T-helper 2 cell treated with Interferon-gamma antibody and Interleukin-4, amounts not matched to agents 5 μg/mL and 100 μg/mL, for 36 hours (primary cell): ENCODE data around the gene SYTL1.
A peak's percentile ranks its signal among the peaks of the same experiment; 100 is the strongest.

Source experiments
- DNase-seq: peaks from one replicate; pipeline ENCODE4 v3.0.0; 2021; ENCODE audit warnings: low spot score
- H3K27ac Mint-ChIP-seq: one replicate; pipeline ENCODE4 v1.8.0; 2021; ENCODE audit warnings: mild to moderate bottlenecking, mixed read lengths
- H3K27me3 Mint-ChIP-seq: one replicate; pipeline ENCODE4 v1.8.0; 2021; ENCODE audit warnings: low read depth, mixed read lengths
- H3K36me3 Mint-ChIP-seq: one replicate; pipeline ENCODE4 v1.8.0; 2021; ENCODE audit warnings: low read depth, mixed read lengths
- H3K4me1 Mint-ChIP-seq: one replicate; pipeline ENCODE4 v1.8.0; 2021; ENCODE audit warnings: low read depth, mixed read lengths
- H3K4me3 Mint-ChIP-seq: one replicate; pipeline ENCODE4 v1.8.0; 2022; ENCODE audit warnings: mild to moderate bottlenecking, moderate library complexity, mixed read lengths
- H3K9me3 Mint-ChIP-seq: one replicate; pipeline ENCODE4 v1.8.0; 2021; ENCODE audit warnings: mixed read lengths

SYTL1 gene

DNA sequence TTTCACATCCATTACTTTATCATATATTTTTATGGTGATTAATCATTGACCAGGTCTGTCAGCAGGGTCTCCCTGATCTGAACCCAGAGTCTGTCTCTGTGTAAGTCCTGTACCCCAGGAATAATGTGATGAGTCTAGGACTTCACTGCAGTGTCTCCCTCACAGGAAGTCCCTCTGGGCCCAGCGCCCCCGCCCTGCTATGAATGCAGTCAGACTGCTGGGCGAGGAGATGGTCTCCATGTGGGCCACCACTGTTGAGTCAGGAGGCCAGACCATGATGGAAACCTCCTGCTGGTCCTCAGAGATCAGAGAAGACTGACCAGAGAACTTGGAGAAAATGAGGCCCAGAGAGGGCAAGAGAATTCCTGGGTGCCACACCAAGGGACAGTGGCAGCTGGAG is 10.4 kb upstream of the SYTL1 start:
- no peak for DNase-seq
- no peaks in the 10 kb centered on the region for H3K27me3 Mint-ChIP-seq
- no peak overlapping the region for H3K4me3 Mint-ChIP-seq
- peaks cover 34% of the 10 kb centered on the region for H3K36me3 Mint-ChIP-seq
- no peaks in the 10 kb centered on the region for H3K9me3 Mint-ChIP-seq
- peaks cover 8% of the 10 kb centered on the region for H3K4me1 Mint-ChIP-seq
- H3K27ac Mint-ChIP-seq: no peak overlapping the region

GRCh38 chr1:27331922-27332321 is 9.9 kb upstream of the SYTL1 start:
- peak overlapping the region; percentile 53 for H3K27ac Mint-ChIP-seq
- no peak for DNase-seq
- H3K4me1 Mint-ChIP-seq: peaks cover 6% of the 10 kb centered on the region
- H3K36me3 Mint-ChIP-seq: peaks cover 38% of the 10 kb centered on the region
- no peaks in the 10 kb centered on the region for H3K9me3 Mint-ChIP-seq
- no peak overlapping the region for H3K4me3 Mint-ChIP-seq
- H3K27me3 Mint-ChIP-seq: no peaks in the 10 kb centered on the region

GRCh38 chr1:27332536-27333281 is 9.1 kb upstream of the SYTL1 start:
- Mint-ChIP-seq H3K4me3 (no peak overlapping the region), H3K9me3 (no peaks in the 10 kb centered on the region), H3K4me1 (peaks cover 4% of the 10 kb centered on the region), H3K27ac (peak overlapping the region; percentile 26), H3K36me3 (peaks cover 38% of the 10 kb centered on the region), H3K27me3 (no peaks in the 10 kb centered on the region)
- DNase-seq: peak; percentile 23

DNA sequence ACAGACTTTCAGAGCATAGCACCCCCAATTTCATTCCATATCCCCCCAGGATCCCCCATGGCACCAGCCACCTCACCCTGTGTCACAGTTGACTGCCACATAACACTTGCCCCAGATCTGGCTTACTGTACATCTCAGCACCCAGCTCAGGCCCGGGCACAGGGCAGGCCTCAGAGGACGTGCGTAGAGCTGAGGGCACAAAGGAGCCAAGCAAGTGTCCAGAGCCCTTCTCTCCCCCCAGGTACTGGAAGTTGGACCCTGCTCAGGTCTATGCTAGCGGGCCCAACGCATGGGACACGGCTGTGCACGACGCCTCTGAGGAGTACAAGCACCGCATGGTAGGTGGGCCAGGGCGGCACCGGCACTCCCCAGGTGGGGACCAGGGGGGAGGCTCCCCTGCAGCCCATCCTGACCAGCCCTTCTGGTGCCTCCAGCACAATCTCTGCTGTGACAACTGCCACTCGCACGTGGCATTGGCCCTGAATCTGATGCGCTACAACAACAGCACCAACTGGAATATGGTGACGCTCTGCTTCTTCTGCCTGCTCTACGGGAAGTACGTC is 8.0 kb upstream of the SYTL1 start:
- H3K27ac Mint-ChIP-seq: no peak overlapping the region
- DNase-seq: no peak
- H3K36me3 Mint-ChIP-seq: peaks cover 39% of the 10 kb centered on the region

DNA sequence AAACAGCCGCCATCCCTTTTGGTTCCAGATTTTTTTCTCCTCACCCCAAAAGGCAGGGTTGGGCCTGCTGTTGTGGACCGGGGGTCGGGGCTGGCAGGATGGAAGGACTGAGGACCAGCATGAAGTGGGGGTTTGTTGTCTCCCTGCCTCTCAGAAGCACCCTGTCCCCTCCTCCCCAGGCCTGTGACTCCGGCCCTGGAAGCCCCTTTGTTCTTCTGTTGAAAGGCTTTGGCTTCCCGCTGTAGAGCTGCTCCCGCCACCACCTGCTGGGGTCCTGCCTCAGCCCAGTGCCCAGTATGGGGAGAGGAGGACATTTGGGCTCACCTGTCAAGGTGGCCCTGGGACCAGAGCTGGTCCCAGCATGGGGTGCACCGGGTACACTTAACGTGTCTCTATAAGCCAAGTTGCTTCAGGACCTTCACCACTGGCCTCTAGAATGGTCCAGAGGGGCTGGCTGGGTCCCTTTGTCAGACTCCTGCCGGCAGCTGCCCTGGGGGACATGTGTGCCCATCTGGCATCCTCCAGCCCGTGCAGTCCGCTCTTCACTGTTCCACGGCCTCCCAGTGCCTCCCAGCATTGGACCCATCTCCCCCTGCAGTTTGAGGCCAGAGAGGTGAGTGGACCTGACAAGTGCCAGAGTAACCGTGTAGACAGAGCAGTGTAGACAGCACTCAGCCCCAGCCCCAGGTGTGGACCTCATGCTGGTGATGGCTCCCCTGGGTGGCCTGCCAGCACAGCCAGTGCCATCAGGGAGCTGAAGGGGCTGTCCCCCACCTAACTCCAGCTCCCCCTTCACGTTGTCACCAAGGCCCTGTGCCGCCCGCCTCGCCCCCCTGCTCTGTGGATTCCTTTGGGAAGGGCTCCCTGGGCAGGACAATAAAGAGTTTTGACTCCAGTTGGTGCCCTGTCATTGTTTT is 6.1 kb upstream of the SYTL1 start:
- Mint-ChIP-seq H3K27me3 (no peaks in the 10 kb centered on the region), H3K4me3 (no peak overlapping the region), H3K36me3 (peaks cover 31% of the 10 kb centered on the region), H3K9me3 (no peaks in the 10 kb centered on the region), H3K4me1 (peaks cover 13% of the 10 kb centered on the region), H3K27ac (no peak overlapping the region)
- no peak for DNase-seq

More for the DNA sequence above, 8.0 kb upstream of the SYTL1 start:
- Mint-ChIP-seq H3K4me3 (no peak overlapping the region), H3K4me1 (peaks cover 4% of the 10 kb centered on the region), H3K9me3 (no peaks in the 10 kb centered on the region), H3K27me3 (no peaks in the 10 kb centered on the region)

DNA sequence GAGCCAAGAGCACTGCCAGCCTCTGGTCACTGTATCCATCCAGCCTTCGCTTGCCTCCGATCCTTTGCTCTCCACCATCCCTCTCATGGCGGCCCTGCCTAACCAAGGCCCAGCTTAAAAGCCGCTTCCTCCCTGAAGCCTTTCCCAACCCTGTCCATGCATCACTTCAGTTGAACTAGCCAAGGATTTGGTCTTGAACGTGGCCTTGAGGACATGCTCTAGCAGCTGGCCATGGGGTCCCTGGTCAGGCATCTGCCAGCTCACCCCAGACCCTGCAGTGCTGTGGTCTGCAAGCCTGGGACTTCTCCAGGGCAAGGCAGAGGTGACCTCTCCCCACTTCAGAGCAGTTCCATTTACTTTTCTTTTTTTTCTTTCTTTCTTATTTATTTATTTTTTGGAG is 5.1 kb upstream of the SYTL1 start:
- Mint-ChIP-seq H3K9me3 (no peaks in the 10 kb centered on the region), H3K27me3 (no peaks in the 10 kb centered on the region), H3K36me3 (peaks cover 31% of the 10 kb centered on the region), H3K4me3 (no peak overlapping the region), H3K27ac (no peak overlapping the region), H3K4me1 (peaks cover 19% of the 10 kb centered on the region)
- DNase-seq: no peak

DNA sequence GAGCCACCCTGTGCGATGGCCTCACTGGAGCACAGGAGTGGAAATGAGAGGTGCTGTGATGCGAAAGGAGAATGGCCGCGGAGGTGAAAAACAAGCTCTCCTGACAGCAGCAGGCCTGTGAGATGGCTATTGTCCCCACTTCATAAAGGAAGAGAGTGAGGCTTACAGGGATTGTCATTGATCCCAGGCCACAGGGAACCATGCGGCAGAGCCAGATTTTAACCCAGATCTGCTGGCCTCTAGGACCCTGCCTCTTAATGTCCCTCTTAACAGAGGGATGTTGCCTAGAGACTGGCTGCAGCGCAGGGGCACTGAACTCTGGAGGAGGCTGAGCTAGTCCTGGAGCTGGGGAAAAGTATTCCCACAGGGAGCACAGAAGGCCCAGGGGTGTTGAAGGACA is 3.1 kb upstream of the SYTL1 start:
- peaks cover 24% of the 10 kb centered on the region for H3K36me3 Mint-ChIP-seq
- peak overlapping the region; percentile 63 for H3K27ac Mint-ChIP-seq
- H3K4me3 Mint-ChIP-seq: no peak overlapping the region
- H3K27me3 Mint-ChIP-seq: no peaks in the 10 kb centered on the region
- peaks cover 24% of the 10 kb centered on the region for H3K4me1 Mint-ChIP-seq
- no peak for DNase-seq
- H3K9me3 Mint-ChIP-seq: no peaks in the 10 kb centered on the region

- Mint-ChIP-seq H3K4me1 (peaks cover 28% of the 10 kb centered on the region), H3K4me3 (no peak overlapping the region), H3K27me3 (no peaks in the 10 kb centered on the region), H3K27ac (peak overlapping the region; percentile 62), H3K36me3 (peaks cover 22% of the 10 kb centered on the region), H3K9me3 (no peaks in the 10 kb centered on the region)
- DNase-seq: no peak
Observed at GRCh38 chr1:27339213-27339612, 2.6 kb upstream of the SYTL1 start.

DNA sequence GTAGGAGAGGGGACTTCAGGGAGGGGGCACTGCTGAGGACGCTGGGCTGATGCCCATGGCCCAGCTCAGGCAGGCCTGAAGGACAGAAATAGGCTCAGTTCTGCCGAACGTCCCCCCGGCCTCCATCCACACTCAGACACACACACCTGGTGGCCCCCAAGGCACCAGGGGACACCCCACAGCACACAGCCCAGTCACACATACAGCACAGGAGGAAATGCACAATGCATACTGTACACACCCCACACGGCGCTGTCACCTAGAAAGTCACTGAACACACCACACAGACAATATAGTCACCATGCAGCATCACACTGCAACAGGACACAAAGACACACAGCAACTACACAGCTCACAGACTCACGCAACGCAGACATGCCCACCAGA is 562 bp downstream of the SYTL1 start:
- Mint-ChIP-seq H3K36me3 (peaks cover 25% of the 10 kb centered on the region), H3K4me3 (peak overlapping the region; percentile 85), H3K27me3 (no peaks in the 10 kb centered on the region), H3K9me3 (no peaks in the 10 kb centered on the region), H3K4me1 (peaks cover 38% of the 10 kb centered on the region), H3K27ac (peak overlapping the region; percentile 86)
- DNase-seq: peak; percentile 28

DNA sequence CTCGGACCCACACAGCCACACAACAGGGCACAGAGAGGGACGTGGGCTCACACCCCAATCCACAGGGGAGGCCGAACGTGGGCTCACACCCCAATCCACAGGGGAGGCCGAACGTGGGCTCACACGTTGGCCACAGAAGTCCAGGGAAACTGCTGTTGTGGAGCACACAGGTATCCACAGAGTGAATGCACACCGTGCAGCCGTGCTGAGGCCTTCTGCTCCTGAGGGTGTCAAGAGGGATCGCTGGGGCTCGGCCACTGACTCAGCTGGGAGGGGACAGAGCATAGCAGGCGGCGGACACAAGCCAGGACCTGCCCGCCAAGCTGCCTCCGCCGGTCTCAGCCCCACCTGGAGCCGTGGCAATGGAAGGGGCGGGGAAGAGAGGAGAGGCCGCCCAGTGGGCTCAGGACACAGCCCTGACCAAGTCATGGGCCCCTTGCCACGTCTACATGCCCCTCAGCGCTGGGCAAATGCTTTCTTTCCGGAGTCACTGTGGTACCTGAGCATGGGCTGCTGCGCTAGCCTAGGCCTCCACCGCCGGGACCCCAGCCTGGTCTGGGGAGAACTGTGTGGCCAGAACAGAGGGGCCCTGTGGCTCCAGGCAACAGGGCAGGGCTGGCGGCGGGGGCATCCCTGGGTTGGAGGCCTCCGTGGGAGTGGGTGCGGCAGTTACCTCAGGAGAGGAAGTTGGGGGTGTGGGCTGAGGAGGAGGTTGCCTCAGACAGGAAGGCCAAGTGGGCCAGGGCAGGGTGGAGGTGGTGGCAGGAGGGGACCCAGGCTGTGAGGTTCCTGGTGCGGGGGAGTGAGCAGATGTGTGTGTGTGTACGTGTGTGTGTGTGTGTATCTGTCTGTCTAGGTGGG is 1.2 kb downstream of the SYTL1 start:
- DNase-seq: peak; percentile 67
- Mint-ChIP-seq H3K9me3 (no peaks in the 10 kb centered on the region), H3K4me1 (peaks cover 40% of the 10 kb centered on the region), H3K36me3 (peaks cover 29% of the 10 kb centered on the region), H3K27ac (peak overlapping the region; percentile 86), H3K4me3 (peak overlapping the region; percentile 85), H3K27me3 (no peaks in the 10 kb centered on the region)

- Mint-ChIP-seq H3K27ac (peak overlapping the region; percentile 86), H3K4me1 (peaks cover 40% of the 10 kb centered on the region), H3K27me3 (no peaks in the 10 kb centered on the region), H3K9me3 (no peaks in the 10 kb centered on the region), H3K4me3 (peak overlapping the region; percentile 85), H3K36me3 (peaks cover 29% of the 10 kb centered on the region)
- DNase-seq: no peak
Observed at GRCh38 chr1:27343639-27344025, 1.8 kb downstream of the SYTL1 start.

GRCh38 chr1:27345272-27345671 is 3.5 kb downstream of the SYTL1 start:
- peaks cover 32% of the 10 kb centered on the region for H3K4me1 Mint-ChIP-seq
- H3K36me3 Mint-ChIP-seq: peaks cover 28% of the 10 kb centered on the region
- no peaks in the 10 kb centered on the region for H3K9me3 Mint-ChIP-seq
- DNase-seq: no peak
- no peaks in the 10 kb centered on the region for H3K27me3 Mint-ChIP-seq
- no peak overlapping the region for H3K27ac Mint-ChIP-seq
- H3K4me3 Mint-ChIP-seq: peak overlapping the region; percentile 71

GRCh38 chr1:27346357-27346756 is 4.5 kb downstream of the SYTL1 start:
- Mint-ChIP-seq H3K27me3 (no peaks in the 10 kb centered on the region), H3K36me3 (peaks cover 31% of the 10 kb centered on the region), H3K4me3 (peak overlapping the region; percentile 59), H3K9me3 (no peaks in the 10 kb centered on the region), H3K27ac (peak overlapping the region; percentile 52), H3K4me1 (peaks cover 26% of the 10 kb centered on the region)
- no peak for DNase-seq
